DLD1 (cell line): ENCODE results near the gene GABPB1.

Source experiments
- in situ Hi-C: cut with HindIII; loops from 2 replicates; pipeline ENCODE4 v1.10.0; 2017; ENCODE audit warnings: low sequenced_read_pairs

Gene GABPB1

DNA sequence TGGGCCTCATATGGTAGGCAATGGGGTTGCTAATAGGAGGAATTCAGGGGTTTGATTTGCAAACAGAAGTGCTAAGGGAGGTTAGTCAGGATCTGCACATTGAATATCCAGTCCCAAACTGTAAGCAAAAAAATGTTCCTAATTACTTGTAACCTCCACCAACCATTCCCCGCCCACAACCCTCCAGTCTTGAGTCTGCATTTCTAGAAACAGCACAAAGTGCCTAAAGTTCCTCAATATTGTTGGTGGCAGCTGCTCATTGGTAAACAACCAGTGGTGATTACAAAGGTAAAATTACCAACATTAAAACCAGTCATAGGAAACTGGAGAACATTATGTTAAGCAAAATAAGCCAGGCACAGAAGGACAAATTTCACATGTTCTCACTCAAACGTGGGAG lies 108.4 kb downstream of the GABPB1 start:
- in situ Hi-C loops, result no loop called here

DNA sequence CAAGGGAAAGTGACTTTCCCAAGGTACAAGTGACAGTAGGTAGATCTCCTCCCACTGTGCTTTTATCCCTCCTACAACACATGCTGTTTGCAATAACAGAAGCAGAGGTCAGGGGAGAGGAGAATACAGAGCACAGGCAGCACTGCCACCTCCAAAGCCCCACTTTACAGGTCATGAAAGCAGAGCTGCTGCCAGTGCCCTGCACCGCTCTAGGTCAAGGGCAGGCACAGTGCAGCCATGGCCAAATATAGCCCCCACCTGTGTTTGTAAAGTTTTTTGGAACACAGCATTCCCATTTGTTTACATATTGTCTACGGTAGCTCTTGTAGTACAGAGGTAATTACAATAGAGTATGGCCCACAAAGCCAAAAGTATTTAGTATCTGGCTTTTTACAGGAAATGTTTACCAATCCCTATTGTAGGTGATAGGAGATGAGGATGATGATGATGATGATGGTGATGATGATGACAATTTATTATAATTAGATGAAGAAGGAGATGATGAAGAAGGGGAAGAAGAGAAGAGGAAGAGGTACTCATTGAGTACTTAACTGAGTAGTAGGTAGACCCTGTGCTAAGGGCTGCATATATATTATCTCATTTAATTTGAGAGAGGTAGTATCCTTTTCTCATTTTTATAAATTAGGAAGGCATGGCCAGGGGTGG lies 109.9 kb downstream of the GABPB1 start:
- in situ Hi-C loops, result no loop called here

DNA sequence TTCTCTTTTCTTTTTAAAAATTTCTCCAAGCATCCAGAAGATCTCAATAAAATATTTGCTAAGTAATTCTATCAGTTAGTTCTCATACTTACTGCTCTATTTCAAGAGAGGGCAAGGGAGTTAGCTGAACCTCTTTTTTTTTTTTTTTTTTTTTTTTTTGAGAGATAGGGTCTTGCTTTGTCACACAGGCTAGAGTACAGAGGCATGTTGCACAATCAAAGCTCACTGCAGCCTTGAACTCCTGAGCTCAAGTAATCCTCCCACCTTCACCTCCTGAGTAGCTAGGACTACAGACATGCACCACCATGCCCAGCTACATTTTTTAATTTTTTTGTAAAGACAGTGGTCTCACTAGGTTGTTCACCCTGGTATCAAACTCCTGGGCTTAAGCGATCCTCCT lies 110.8 kb downstream of the GABPB1 start:
- in situ Hi-C loops, result no loop called here

DNA sequence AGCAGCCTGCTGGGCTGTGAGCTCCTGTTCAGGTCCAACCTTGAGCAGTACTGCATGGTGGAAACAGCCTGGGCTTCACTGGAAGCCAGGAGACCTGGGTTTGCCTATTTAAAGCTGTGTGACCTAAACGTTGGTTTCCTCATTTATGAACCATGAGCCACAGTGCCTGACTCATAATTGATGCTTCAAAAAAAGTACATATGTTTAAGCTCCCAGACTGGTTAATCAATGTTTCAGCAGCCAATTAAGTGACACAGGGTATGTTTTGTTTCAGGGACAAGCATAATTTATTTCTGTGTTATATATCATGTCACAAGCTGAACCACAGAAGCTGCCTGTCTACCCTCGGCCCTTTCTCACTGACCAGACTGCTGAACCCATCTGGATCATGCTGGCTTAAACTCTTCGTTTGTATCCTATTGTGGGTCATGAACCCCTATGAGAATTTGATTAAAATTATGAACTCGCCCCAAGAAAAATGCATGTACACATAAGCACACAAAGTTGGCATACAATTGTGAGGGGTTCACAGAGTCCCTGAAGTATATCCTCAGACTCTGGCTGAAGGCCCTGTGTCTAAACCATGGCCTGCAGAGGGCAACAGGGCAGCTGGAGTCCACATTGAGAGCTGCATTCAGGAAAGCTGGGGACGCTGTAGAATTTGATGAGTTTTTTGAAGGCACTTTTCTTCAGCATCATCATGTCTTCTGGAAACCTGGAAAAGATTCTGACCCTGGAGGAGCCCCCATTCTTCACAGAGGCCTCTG lies 113.1 kb downstream of the GABPB1 start:
- in situ Hi-C loops, result no loop called here

DNA sequence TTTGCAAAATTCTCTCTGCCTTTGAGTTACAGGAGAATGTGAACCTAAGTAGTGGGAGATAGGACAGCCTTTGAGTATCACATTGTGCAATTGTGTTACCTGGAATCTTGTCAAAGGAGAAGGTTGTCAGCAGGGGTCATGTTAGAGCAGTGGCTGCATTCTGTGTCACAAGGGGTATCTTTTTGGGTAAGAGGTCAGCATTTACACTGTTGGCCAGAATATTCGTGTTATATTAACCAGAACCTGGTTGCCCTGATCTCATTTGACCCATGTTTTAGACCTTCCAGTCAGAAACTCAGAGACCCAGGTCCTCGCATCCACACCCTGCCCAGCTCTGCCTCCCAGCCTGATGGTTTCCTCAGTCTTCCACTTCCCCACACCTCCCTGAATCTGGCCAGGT lies 116.7 kb downstream of the GABPB1 start:
- in situ Hi-C loops, result no loop called here

DNA sequence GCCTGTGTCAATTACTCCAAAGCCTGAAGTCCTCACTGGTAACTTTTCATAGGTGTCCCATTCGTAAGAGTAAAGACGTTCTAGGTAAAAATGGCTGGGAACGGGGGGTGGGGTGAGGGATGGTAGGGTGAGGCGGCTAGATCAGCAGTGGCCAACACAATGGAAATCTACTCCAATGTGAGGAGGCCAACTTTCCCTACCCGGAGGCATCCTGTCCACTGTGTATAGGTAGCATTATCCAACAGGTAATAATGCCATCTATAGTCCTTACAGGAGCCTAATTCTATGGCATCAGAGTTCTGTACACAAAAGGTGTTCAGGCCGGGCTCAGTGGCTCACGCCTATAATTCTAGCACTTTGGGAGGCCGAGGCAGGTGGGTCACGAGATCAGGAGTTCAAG lies 118.6 kb downstream of the GABPB1 start:
- in situ Hi-C loops, result no loop called here

DNA sequence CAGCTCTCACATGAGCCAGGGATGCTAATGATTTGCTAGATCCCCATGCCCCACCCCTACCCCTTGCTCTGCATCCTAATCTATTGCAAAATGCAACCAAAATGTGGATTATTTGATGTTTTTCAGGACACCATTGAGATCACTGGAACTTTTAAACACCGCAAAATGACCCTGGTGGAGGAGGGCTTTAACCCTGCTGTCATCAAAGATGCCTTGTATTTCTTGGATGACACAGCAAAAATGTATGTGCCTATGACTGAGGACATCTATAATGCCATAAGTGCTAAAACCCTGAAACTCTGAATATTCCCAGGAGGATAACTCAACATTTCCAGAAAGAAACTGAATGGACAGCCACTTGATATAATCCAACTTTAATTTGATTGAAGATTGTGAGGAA lies 119.2 kb downstream of the GABPB1 start:
- in situ Hi-C loops, result no loop called here

DNA sequence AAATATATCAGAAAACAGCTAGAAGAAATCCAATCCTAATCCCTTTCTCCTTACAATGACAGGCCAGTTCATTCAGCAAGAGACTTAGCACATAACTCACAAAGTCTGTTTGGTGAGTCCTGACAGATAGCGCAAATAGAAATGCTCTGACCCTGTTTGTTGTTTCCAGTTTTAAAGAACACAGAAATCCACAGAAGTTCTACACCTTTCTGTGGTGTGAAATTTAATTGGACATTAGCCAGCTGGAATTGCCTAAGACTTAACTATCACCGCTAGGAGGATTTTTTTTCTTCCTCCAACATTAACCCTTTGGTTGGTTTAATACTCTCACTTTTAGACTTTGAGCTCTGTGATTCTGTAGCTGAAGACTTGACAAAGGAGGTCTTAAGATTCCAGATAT lies 120.2 kb downstream of the GABPB1 start:
- in situ Hi-C loops, result no loop called here

DNA sequence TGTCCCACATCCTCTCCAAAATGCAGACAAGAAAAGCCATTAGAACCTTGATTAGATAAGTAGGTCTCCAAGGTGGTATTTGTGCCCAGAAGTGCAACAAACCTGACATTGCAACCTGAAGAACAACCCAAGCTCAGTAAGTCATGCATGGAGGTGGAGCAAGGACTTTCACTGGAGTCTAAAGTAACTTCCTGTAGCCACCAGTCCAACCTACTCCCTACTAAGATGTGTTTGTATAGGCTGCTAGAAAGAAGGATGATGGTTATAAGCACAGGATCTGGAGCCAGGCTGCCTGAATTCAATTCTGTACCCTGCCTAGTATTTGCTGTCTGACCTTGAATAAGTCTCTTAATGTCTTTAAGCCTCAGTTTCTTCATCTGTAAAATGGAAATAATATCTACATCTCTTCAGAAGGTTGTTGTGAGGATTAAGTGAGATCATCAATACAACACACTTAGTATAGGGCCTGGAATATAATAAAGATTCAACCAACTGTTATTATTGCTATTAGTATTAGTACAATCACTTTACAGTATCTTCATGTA lies 121.7 kb downstream of the GABPB1 start:
- in situ Hi-C loops, result no loop called here

DNA sequence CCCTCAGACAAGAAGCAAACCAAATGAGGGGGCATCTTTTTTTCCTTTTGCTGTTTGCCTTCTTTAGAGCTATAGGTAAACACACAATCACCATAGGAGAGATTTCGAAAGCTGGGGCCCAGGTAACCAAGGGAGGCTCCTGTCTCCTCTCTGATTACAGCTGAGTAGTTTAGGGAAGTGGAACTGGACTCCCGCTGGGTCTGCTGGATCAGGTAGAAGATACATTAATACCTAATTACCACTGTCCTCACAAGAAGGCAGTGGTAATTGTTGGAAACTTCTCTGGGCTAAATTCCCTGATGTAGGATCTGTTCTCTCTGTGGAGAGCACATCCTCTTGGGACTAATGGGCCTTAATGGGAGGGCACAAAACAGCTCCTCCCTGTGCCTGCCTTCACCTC lies 122.2 kb downstream of the GABPB1 start:
- in situ Hi-C loops, result no loop called here

DNA sequence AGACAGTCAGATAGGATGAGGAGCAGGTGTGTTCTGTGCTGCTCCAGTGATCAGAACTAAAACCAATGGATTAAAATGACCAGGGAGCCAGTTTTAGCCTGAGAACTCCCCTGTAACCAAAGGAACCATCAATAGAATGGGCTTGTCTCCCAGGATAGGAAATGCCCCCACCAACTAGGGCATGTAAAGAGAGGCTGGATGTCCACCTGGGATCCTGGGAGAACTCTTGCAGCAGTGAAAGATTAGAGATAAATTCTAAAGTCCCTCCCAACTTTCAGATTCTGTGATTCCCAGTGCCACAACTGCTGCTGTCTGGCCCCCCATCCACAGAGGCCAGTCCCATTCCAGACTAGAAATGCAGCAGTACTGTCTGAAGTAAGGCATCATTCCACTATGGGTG lies 123.2 kb downstream of the GABPB1 start:
- in situ Hi-C loops, result no loop called here

DNA sequence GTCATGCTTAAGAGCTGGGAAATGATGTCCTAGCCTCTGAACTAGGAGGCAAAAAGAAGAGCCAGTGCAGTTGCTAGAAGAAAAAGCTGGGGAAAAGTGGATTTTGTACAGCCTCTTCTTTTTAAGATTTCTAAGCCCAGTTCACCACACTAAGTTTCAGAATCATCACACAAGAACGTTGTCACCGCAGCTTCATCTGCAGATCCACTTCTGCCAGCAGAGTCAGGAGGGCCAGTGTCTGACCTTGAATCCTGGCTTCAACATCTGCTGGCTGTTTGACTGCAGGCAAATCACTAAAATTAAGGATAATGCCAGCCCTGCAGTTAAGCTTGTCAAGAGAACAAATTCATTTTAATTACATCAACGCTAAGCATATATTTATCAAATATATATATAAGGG lies 125.7 kb downstream of the GABPB1 start:
- in situ Hi-C loops, result no loop called here

DNA sequence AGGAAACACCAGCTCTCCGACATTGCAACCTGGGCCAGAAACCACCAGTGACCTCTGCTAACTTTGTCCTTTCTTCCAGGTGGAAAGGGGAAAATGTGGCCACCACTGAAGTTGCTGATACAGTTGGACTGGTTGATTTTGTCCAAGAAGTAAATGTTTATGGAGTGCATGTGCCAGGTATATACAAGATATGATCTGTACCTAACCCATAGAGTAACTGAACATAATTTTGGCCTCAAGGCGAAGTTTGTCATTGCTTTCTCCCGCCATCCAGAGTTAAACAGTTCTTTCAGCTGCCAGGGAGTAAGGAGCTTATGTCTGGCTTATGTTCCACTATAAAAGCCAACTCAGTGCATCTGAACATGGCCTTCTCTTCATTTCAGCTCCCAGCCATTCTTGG lies 126.1 kb downstream of the GABPB1 start:
- in situ Hi-C loops, result no loop called here

DNA sequence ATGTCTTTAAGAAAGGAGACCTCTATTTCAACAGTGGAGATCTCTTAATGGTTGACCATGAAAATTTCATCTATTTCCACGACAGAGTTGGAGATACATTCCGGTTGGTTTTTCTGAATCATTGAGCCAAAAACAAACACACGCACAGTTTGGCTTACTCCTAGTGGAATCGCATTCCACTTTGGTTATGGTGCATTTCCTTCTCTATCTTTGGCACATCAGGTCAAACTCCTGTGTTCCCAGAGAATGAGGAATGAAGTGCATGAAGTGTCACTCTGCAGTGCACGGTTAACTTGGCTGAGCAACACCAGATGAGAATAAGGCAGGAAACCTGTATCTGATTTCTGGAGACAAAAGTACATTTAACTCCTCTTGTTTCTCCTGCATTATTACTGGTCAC lies 127.9 kb downstream of the GABPB1 start:
- in situ Hi-C loops, result no loop called here

DNA sequence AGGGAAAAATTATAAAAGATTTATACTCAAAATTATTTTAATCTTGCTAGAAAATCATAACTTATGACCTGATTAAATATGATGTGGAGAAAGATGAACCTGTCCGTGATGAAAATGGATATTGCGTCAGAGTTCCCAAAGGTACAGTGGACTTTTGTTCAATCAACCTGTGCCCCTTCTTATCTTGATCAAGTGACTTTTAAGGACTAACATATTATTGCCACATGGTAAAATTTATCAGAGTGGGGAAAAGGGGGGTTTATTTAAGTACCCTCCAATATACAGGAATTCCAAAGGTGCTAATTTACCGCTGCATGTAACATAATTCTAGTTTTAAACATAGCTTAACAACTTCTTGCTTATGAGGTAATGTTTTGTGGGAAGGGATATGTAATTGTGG lies 129.1 kb downstream of the GABPB1 start:
- in situ Hi-C loops, result no loop called here
